Ectodermal cell (in vitro differentiated cells): Measurements from ENCODE around the gene SMS. TPM values are rescaled to one million over a fixed set of nuclear protein-coding genes. Genes with fewer than 3 reads are reported as not detected.

Experiments used
- H3K27ac ChIP-seq: 2 replicates; pipeline ENCODE4 v1.7.0; 2013; ENCODE audit warnings: mild to moderate bottlenecking, low read depth, low read length; ENCODE audit not compliant: insufficient read depth, poor library complexity, severe bottlenecking
- H3K27me3 ChIP-seq: 2 replicates; pipeline ENCODE4 v1.7.0; 2013; ENCODE audit warnings: mild to moderate bottlenecking, low read length; ENCODE audit not compliant: insufficient read depth, control insufficient read depth, poor library complexity, severe bottlenecking
- H3K36me3 ChIP-seq: one replicate; pipeline ENCODE4 v1.7.0; 2013; ENCODE audit warnings: low read length; ENCODE audit not compliant: control insufficient read depth, insufficient read depth
- H3K4me1 ChIP-seq: one replicate; pipeline ENCODE4 v1.7.0; 2013; ENCODE audit warnings: low read length; ENCODE audit not compliant: control insufficient read depth, insufficient read depth
- H3K4me3 ChIP-seq: 2 replicates; pipeline ENCODE4 v1.7.0; 2013; ENCODE audit warnings: low read depth, low read length, control low read depth; ENCODE audit not compliant: insufficient read depth
- H3K9me3 ChIP-seq: 2 replicates; pipeline ENCODE4 v1.7.0; 2013; ENCODE audit warnings: mild to moderate bottlenecking, low read length, moderate library complexity; ENCODE audit not compliant: control insufficient read depth
- WGBS, 2 experiments: methylation state at CpG; one replicate each; pipeline ENCODE4 v1.1.7; 2013; ENCODE audit warnings: missing lambda C conversion rate in 2 of 2; 5-methylcytosine and 5-hydroxymethylcytosine counted together
- polyA plus RNA-seq, 4 experiments: library from polyadenylated mRNA; stranded (reverse); fragments of 50-300 nt; gene quantifications; one replicate each; pipeline ENCODE4 v1.2.3, GENCODE V29; 2013

The SMS gene
- polyA plus RNA-seq (2013, experiment 1 of 4): 97.0 TPM
- polyA plus RNA-seq (2013, experiment 2 of 4): 79.2 TPM
- polyA plus RNA-seq (2013, experiment 3 of 4): 62.2 TPM
- 62.6 TPM for polyA plus RNA-seq (2013, experiment 4 of 4)

- 1% methylated on average over 46 of the region's 46 CpGs for WGBS, 2 experiments
- Histone ChIP-seq H3K27me3 (no peaks in the 10 kb centered on the region), H3K9me3 (no peaks in the 10 kb centered on the region), H3K36me3 (no peaks in the 10 kb centered on the region), H3K4me3 (peak within 1 kb of the TSS; percentile 46), H3K4me1 (peaks cover 5% of the 10 kb centered on the region), H3K27ac (no peak within 1 kb of the TSS)
These were observed at the start of gene SMS for GRCh38 chrX:21940356-21940829. Gene SMS (plus strand): TSS chrX:21940709. CDS start chrX:21940825, 116 bp downstream.

GRCh38 chrX:21905313-21905712 is 35.2 kb upstream of the SMS start:
- 42 to 45% methylated on average over 1 to 2 of the region's 2 CpGs for WGBS, 2 experiments
- Histone ChIP-seq H3K27me3 (no peaks in the 10 kb centered on the region), H3K4me3 (no peak overlapping the region), H3K27ac (no peak overlapping the region), H3K36me3 (no peaks in the 10 kb centered on the region), H3K9me3 (no peaks in the 10 kb centered on the region), H3K4me1 (peaks cover 4% of the 10 kb centered on the region)

GRCh38 chrX:21905953-21906352 is 34.6 kb upstream of the SMS start:
- H3K27ac ChIP-seq: no peak overlapping the region
- no peak overlapping the region for H3K4me3 ChIP-seq
- peaks cover 4% of the 10 kb centered on the region for H3K4me1 ChIP-seq
- H3K36me3 ChIP-seq: no peaks in the 10 kb centered on the region
- 93 to 100% methylated on average over 1 to 2 of the region's 3 CpGs for WGBS, 2 experiments
- no peaks in the 10 kb centered on the region for H3K27me3 ChIP-seq
- no peaks in the 10 kb centered on the region for H3K9me3 ChIP-seq

GRCh38 chrX:21907260-21907659 is 33.2 kb upstream of the SMS start:
- H3K4me3 ChIP-seq: no peak overlapping the region
- WGBS, 2 experiments: 100% methylated on average over 1 of the region's 1 CpG; no CpG with 5 or more reads in 1 of the 2 experiments
- no peaks in the 10 kb centered on the region for H3K9me3 ChIP-seq
- H3K27ac ChIP-seq: no peak overlapping the region
- H3K4me1 ChIP-seq: peaks cover 4% of the 10 kb centered on the region
- H3K36me3 ChIP-seq: no peaks in the 10 kb centered on the region
- no peaks in the 10 kb centered on the region for H3K27me3 ChIP-seq

- H3K9me3 ChIP-seq: no peaks in the 10 kb centered on the region
- H3K4me1 ChIP-seq: no peaks in the 10 kb centered on the region
- H3K36me3 ChIP-seq: no peaks in the 10 kb centered on the region
- 91 to 100% methylated on average over 4 of the region's 4 CpGs for WGBS, 2 experiments
- H3K27ac ChIP-seq: no peak overlapping the region
- H3K27me3 ChIP-seq: no peaks in the 10 kb centered on the region
- H3K4me3 ChIP-seq: no peak overlapping the region
These were observed 29.0 kb upstream of the SMS start for GRCh38 chrX:21911481-21911880.

- WGBS, 2 experiments: 93 to 94% methylated on average over 1 of the region's 1 CpG
- H3K27me3 ChIP-seq: no peaks in the 10 kb centered on the region
These were observed 28.3 kb upstream of the SMS start for GRCh38 chrX:21912220-21912619.

GRCh38 chrX:21912989-21913388 is 27.5 kb upstream of the SMS start:
- 95% methylated on average over 4 of the region's 4 CpGs for WGBS, 2 experiments
- H3K36me3 ChIP-seq: no peaks in the 10 kb centered on the region
- H3K27me3 ChIP-seq: no peaks in the 10 kb centered on the region
- H3K4me1 ChIP-seq: no peaks in the 10 kb centered on the region
- H3K27ac ChIP-seq: no peak overlapping the region
- H3K4me3 ChIP-seq: no peak overlapping the region
- no peaks in the 10 kb centered on the region for H3K9me3 ChIP-seq

More at GRCh38 chrX:21912220-21912619, 28.3 kb upstream of the SMS start:
- Histone ChIP-seq H3K36me3 (no peaks in the 10 kb centered on the region), H3K27ac (no peak overlapping the region), H3K4me1 (no peaks in the 10 kb centered on the region), H3K4me3 (no peak overlapping the region), H3K9me3 (no peaks in the 10 kb centered on the region)

- Histone ChIP-seq H3K36me3 (no peaks in the 10 kb centered on the region), H3K4me1 (no peaks in the 10 kb centered on the region), H3K27me3 (no peaks in the 10 kb centered on the region), H3K4me3 (no peak overlapping the region), H3K27ac (no peak overlapping the region), H3K9me3 (no peaks in the 10 kb centered on the region)
- WGBS, 2 experiments: 98 to 100% methylated on average over 3 of the region's 3 CpGs
These were observed 14.4 kb upstream of the SMS start for GRCh38 chrX:21926116-21926515.

GRCh38 chrX:21926527-21927278 is 13.8 kb upstream of the SMS start:
- no peaks in the 10 kb centered on the region for H3K9me3 ChIP-seq
- H3K36me3 ChIP-seq: no peaks in the 10 kb centered on the region
- no peak overlapping the region for H3K4me3 ChIP-seq
- no peaks in the 10 kb centered on the region for H3K4me1 ChIP-seq
- no peaks in the 10 kb centered on the region for H3K27me3 ChIP-seq
- WGBS, 2 experiments: 47 to 63% methylated on average over 4 to 5 of the region's 6 CpGs
- no peak overlapping the region for H3K27ac ChIP-seq

GRCh38 chrX:21929209-21929608 is 11.3 kb upstream of the SMS start:
- Histone ChIP-seq H3K27me3 (no peaks in the 10 kb centered on the region), H3K9me3 (no peaks in the 10 kb centered on the region), H3K4me1 (no peaks in the 10 kb centered on the region), H3K27ac (no peak overlapping the region), H3K36me3 (no peaks in the 10 kb centered on the region), H3K4me3 (no peak overlapping the region)
- 97% methylated on average over 4 of the region's 4 CpGs for WGBS, 2 experiments
